Endodermal cell (in vitro differentiated cells): ENCODE measurements around the gene FER. TPM values are rescaled to one million over a fixed set of nuclear protein-coding genes. Genes with fewer than 3 reads are reported as not detected.

Experiments used
- DNase-seq: peaks from one replicate; pipeline ENCODE4 v3.0.0-alpha.2; 2017
- H3K27ac ChIP-seq: 2 replicates; pipeline ENCODE4 v1.5.1; 2013; ENCODE audit warnings: mild to moderate bottlenecking, low read depth, low read length, moderate library complexity
- H3K27me3 ChIP-seq: 2 replicates; pipeline ENCODE4 v1.6.1; 2013; ENCODE audit warnings: mild to moderate bottlenecking, low read length, moderate library complexity; ENCODE audit not compliant: insufficient read depth, control insufficient read depth, poor library complexity, severe bottlenecking
- H3K36me3 ChIP-seq: 2 replicates; pipeline ENCODE4 v1.7.0; 2013; ENCODE audit warnings: mild to moderate bottlenecking, low read length, moderate library complexity; ENCODE audit not compliant: control insufficient read depth, insufficient read depth
- H3K4me1 ChIP-seq: one replicate; pipeline ENCODE4 v1.7.0; 2013; ENCODE audit warnings: low read length; ENCODE audit not compliant: control insufficient read depth, insufficient read depth
- H3K4me3 ChIP-seq: 2 replicates; pipeline ENCODE4 v1.5.1; 2013; ENCODE audit warnings: mild to moderate bottlenecking, low read length, moderate library complexity
- H3K9ac ChIP-seq: 2 replicates; pipeline ENCODE4 v1.6.1; 2013; ENCODE audit warnings: mild to moderate bottlenecking, low read length, moderate library complexity; ENCODE audit not compliant: poor library complexity, severe bottlenecking; ENCODE audit errors: extremely low read depth
- H3K9me3 ChIP-seq: 2 replicates; pipeline ENCODE4 v1.6.1; 2013; ENCODE audit warnings: mild to moderate bottlenecking, low read length, moderate library complexity; ENCODE audit not compliant: control insufficient read depth
- H3K27ac Mint-ChIP-seq: 2 replicates; pipeline ENCODE4 v1.8.0; 2020; ENCODE audit warnings: mixed read lengths
- H3K27me3 Mint-ChIP-seq: 2 replicates; pipeline ENCODE4 v1.8.0; 2021; ENCODE audit warnings: mild to moderate bottlenecking, mixed read lengths; ENCODE audit not compliant: insufficient read depth
- H3K36me3 Mint-ChIP-seq: 2 replicates; pipeline ENCODE4 v1.8.0; 2020; ENCODE audit warnings: low read depth, mixed read lengths
- H3K4me1 Mint-ChIP-seq: 2 replicates; pipeline ENCODE4 v1.8.0; 2020; ENCODE audit warnings: mixed read lengths
- H3K4me3 Mint-ChIP-seq: 2 replicates; pipeline ENCODE4 v1.8.0; 2020; ENCODE audit warnings: mild to moderate bottlenecking, moderate library complexity, mixed read lengths
- H3K9me3 Mint-ChIP-seq: 2 replicates; pipeline ENCODE4 v1.8.0; 2020; ENCODE audit warnings: mild to moderate bottlenecking, mixed read lengths
- CTCF ChIP-seq: fragments of 200-600 bp; sonication (generic); conservative IDR thresholded peaks from 2 replicates; pipeline ENCODE4 v1.5.0; 2021; ENCODE audit warnings: antibody characterized with exemption, mild to moderate bottlenecking
- WGBS, 2 experiments: methylation state at CpG; one replicate each; pipeline versions ENCODE4 v1.1.5 to v1.1.7; 2013; ENCODE audit warnings: missing lambda C conversion rate in 2 of 2, mixed read lengths in 1 of 2; ENCODE audit not compliant: insufficient coverage in 1 of 2, insufficient read length in 1 of 2; 5-methylcytosine and 5-hydroxymethylcytosine counted together
- total RNA-seq, 2 donors: library from RNA; stranded (reverse); fragmentation: NEBNext Ultra II Directional in 1 of 2; extraction: Animal tissue kit (Norgen Biotek cat#: 25700) in 1 of 2; gene quantifications; 2 replicates in 1 of 2; 3 replicates in 1 of 2; pipeline ENCODE4 v1.2.1, GENCODE V29; 2021

The FER gene
- total RNA-seq, 2 donors from 2014 or later, result 24.5 to 26.8 TPM

- Mint-ChIP-seq H3K9me3 (no peaks in the 10 kb centered on the region), H3K27ac (no peak overlapping the region), H3K4me1 (no peaks in the 10 kb centered on the region), H3K4me3 (no peak overlapping the region), H3K36me3 (no peaks in the 10 kb centered on the region), H3K27me3 (no peaks in the 10 kb centered on the region)
- H3K27ac ChIP-seq, result no peak overlapping the region
- H3K9me3 ChIP-seq, result no peaks in the 10 kb centered on the region
- no peaks in the 10 kb centered on the region for H3K4me1 ChIP-seq
- DNase-seq, result no peak
- TF ChIP-seq CTCF, result no peak
- H3K36me3 ChIP-seq, result no peaks in the 10 kb centered on the region
- WGBS, 2 experiments, result 78 to 87% methylated on average over 3 to 5 of the region's 5 CpGs
- H3K9ac ChIP-seq, result no peak overlapping the region
- no peak overlapping the region for H3K4me3 ChIP-seq
- no peaks in the 10 kb centered on the region for H3K27me3 ChIP-seq
Observed at GRCh38 chr5:108702546-108702945, 45.2 kb upstream of the FER start.

- 83 to 91% methylated on average over 1 to 4 of the region's 5 CpGs for WGBS, 2 experiments
- H3K36me3 Mint-ChIP-seq, result no peaks in the 10 kb centered on the region
- H3K9ac ChIP-seq, result no peak overlapping the region
- no peak overlapping the region for H3K4me3 ChIP-seq
- H3K9me3 Mint-ChIP-seq, result no peaks in the 10 kb centered on the region
- H3K4me3 Mint-ChIP-seq, result no peak overlapping the region
- no peaks in the 10 kb centered on the region for H3K4me1 ChIP-seq
- no peak overlapping the region for H3K27ac ChIP-seq
- H3K27me3 Mint-ChIP-seq, result no peaks in the 10 kb centered on the region
- no peak for DNase-seq
- H3K4me1 Mint-ChIP-seq, result no peaks in the 10 kb centered on the region
- TF ChIP-seq CTCF, result no peak
- no peaks in the 10 kb centered on the region for H3K9me3 ChIP-seq
- H3K27me3 ChIP-seq, result no peaks in the 10 kb centered on the region
- H3K27ac Mint-ChIP-seq, result no peak overlapping the region
- H3K36me3 ChIP-seq, result no peaks in the 10 kb centered on the region
Observed at GRCh38 chr5:108703313-108703712, 44.4 kb upstream of the FER start.

GRCh38 chr5:108707141-108707540, 40.6 kb upstream of the FER start:
- 88 to 92% methylated on average over 2 to 8 of the region's 8 CpGs for WGBS, 2 experiments
- Mint-ChIP-seq H3K9me3 (no peaks in the 10 kb centered on the region), H3K4me3 (no peak overlapping the region), H3K27ac (no peak overlapping the region), H3K36me3 (no peaks in the 10 kb centered on the region), H3K27me3 (no peaks in the 10 kb centered on the region), H3K4me1 (no peaks in the 10 kb centered on the region)
- no peak overlapping the region for H3K27ac ChIP-seq
- no peak overlapping the region for H3K9ac ChIP-seq
- no peak for TF ChIP-seq CTCF
- H3K9me3 ChIP-seq, result no peaks in the 10 kb centered on the region
- no peaks in the 10 kb centered on the region for H3K27me3 ChIP-seq
- no peak overlapping the region for H3K4me3 ChIP-seq
- no peaks in the 10 kb centered on the region for H3K4me1 ChIP-seq
- no peaks in the 10 kb centered on the region for H3K36me3 ChIP-seq
- no peak for DNase-seq
